GM21619 (cell line): ENCODE results near the gene PHOSPHO1.
"Not testable (repeated sequence)": the region's sequence is repeated elsewhere in the genome, so short reads cannot be mapped to it uniquely, and the experiment has no call there.

ENCODE experiments used
- ATAC-seq: cut with Tn5 transposase; IDR thresholded peaks from one replicate; pipeline ENCODE4 v1.9.1; 2021; ENCODE audit not compliant: unreplicated experiment

The PHOSPHO1 gene

GRCh38 chr17:49193513-49194296, 36.9 kb downstream of the PHOSPHO1 start:
- no peak for ATAC-seq

- peak; percentile 51 for ATAC-seq
These were observed 38.5 kb downstream of the PHOSPHO1 start for GRCh38 chr17:49191917-49192741.

DNA sequence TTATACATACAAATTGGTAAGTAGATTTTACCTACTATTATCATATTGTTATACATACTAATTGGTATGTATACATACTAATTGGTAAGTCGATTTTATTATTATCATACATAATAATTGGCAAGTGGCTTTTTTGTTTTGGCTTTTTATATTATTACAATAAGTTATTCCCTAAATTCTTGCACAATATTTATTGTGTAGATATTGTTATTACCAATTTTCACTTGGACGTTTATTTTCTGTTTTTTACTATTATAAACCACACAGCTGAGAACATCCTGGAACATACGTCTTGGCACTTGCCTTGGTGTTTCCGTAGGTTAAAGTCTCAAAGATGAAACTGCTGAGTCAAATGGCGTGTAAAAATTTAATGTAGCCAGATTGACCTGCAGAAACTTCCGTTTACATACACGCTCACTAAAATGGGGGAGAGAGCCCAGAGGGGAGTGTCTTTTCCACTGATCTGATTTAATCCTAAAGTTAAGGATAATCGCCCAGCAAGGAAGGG, 39.1 kb downstream of the PHOSPHO1 start:
- ATAC-seq: peak; percentile 6

DNA sequence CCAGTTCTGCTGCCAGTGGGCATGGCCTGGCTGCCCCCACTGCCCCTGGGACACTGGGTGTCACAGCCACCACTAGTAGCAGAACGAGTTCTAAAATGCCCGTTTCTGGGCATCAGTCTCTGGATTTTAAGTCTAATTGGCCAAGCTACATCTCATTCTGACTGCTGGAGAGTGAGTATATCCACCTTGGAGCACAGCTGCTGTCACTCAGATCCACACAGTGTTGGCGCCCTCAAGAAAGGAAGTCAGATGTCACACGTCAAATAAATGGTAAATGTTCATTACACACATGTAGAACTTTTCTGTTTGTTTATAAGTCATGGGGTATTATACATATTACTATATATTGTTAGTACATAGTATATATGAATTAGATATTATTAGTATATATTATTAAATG, 39.7 kb downstream of the PHOSPHO1 start:
- no peak for ATAC-seq

DNA sequence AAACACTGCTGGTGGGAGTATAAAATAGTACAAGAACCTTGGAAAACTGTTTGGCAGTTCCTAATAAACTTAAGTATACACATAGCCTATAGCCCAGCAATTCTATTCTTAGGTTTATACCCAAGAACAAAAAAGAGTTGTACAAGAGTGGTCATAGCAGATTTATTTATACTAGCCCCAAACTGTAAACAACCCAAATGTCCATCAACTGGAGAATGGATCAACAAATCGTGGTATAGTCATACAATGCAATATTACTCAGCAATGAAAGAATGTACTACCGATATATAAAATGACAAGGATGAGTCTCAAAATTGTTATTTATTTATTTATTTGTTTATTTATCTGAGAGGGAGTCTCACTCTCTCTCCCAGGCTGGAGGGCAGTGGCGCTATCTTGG, 43.3 kb downstream of the PHOSPHO1 start:
- ATAC-seq: no peak

DNA sequence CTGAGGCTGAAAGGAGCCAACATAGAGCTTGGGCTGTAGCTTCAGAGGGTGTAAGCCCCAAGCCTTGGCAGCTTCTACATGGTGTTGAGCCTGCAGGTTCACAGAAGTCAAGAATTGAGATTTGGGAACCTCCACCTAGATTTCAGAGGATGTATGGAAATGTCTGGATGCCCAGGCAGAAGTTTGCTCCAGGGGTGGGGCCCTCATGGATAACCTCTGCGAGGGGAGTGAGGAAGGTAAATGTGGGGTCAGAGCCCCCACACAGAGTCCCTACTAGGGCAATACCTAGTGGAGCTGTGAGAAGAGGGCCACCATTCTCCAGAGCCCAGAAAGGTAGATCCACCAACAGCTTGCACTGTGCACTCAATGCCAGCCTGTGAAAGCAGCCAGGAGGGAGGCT, 45.2 kb downstream of the PHOSPHO1 start:
- not testable (repeated sequence) for ATAC-seq

DNA sequence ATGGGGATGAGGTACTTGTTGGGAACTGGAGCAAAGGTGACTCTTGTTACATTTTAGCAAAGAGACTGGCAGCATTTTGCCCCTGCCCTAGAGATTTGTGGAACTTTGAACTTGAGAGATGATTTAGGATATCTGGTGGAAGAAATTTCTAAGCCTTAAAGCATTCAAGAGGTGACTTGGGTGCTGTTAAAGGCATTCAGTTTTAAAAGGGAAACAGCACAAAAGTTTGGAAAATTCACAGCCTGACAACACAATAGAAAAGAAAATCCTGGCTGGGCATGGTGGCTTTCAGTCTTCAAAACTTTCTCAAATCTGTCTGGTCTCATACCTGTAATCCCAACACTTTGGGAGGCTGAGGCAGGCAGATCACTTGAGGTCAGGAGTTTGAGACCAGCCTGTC, 46.1 kb downstream of the PHOSPHO1 start:
- not testable (repeated sequence) for ATAC-seq

DNA sequence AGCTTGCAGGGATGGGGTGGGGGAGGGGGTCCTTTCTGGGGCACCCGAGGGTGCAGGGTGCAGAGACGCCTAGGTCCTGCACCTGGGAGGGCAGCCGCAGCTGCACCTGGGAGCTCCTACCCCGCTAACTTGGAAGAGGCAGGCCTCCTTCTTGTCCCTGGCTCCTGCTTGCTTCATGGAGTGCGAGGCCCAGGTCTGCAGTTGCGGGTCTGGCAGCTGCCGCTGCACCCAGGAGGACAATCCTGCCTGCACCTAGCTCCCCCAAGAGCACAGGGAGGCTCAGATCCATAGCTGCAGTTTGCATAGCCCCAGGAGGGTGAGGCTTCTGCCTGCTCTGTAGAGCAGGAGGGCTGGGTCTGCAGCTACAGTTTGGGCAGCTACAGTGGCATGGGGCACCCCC, 46.8 kb downstream of the PHOSPHO1 start:
- no peak for ATAC-seq

DNA sequence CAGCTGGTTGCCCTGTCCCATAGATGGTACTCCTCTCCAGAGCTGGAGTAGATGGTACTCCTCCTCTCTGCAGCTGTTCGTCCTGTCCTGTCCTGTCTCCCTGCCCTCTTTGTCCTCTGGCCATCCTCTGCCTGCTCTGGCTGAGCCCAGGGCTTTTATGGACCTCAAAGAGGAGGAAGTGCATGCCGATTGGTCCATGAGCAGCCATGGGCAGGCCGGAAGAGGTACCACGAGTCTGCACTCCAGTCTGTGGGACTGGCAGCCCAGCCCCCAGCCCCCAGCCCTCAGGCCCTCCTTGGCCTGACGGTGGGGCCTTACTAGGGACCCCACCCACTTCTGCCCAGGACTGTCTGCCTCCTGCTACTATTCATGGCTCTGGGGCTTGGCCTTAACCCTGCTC, 47.2 kb downstream of the PHOSPHO1 start:
- no peak for ATAC-seq

DNA sequence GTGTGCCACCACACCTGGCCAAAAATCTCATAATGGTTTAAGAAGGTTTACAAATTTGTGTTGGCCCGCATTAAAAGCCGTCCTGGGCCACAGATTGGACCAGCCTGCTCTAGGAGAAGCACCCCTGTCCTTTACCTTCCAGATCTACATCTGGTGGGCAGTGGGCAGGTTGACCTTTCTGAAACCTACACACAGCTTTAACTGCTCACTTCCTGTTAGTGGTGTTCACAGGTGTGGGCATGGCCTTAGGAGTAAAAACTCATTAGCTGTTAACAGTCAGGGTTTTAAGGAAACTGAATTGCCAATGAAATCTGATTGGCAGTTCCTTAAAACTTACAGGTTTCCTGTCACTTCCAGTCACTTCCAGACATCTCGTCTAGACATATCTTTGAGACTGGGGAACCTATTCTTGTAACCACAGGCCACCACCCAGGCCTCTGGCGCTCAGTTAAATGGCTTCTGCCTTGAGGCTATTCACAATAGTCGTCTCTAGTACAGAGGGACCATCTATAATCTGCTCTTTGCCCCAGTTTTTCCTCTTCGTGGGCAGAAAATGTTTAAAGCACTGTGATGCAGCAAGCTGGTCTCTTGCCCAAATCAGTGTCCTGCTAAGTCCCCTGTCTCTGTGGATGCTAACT, 49.5 kb downstream of the PHOSPHO1 start:
- no peak for ATAC-seq

DNA sequence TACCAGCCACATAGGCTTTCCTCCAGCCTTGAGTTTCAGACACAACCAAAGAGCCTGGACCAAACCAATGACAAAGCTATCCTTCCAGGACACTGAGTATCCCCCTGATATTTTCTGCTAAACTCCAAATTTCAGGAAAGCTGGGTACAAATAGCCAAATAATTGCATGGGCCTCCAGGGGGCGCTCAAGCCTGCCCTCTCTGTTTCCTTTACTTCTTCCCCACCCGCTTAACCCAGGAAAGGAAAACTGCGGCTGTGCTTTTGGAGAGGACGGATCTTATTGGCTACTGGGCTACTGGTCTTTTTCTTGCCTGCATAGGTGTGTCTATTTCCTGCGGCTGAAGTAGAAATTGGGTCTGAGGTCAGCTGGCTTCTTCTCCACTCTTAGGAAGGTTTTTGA, 50.3 kb downstream of the PHOSPHO1 start:
- no peak for ATAC-seq

GRCh38 chr17:49175978-49176377, 54.6 kb downstream of the PHOSPHO1 start:
- not testable (repeated sequence) for ATAC-seq
